Keratinocyte (primary cell): ENCODE results near the gene USP27X. TPM values are rescaled to one million over a fixed set of nuclear protein-coding genes. Genes with fewer than 3 reads are reported as not detected.

Experiments used
- DNase-seq: peaks from one replicate; pipeline ENCODE4 v3.0.0-alpha.2; 2011; ENCODE audit warnings: low read depth, missing footprints, low spot score
- FAIRE-seq: peaks from 2 replicates; lab custom pipeline; 2011; peaks lifted over from hg19 to GRCh38; lab: Jason Lieb, UNC
- H2AFZ ChIP-seq: 2 replicates; pipeline ENCODE4 v1.6.0; 2012; ENCODE audit warnings: low read length, control low read depth, inconsistent platforms; ENCODE audit not compliant: control insufficient read depth
- H3K27ac ChIP-seq: 2 replicates; pipeline ENCODE4 v1.5.1; 2011; ENCODE audit warnings: low read length; ENCODE audit not compliant: control insufficient read depth, insufficient read depth
- H3K27me3 ChIP-seq: 3 replicates; pipeline ENCODE4 v1.6.0; 2011; ENCODE audit warnings: low read length; ENCODE audit not compliant: control insufficient read depth, insufficient read depth; ENCODE audit errors: extremely low read depth
- H3K36me3 ChIP-seq, 2 experiments: 2 replicates in 1 of 2; 3 replicates in 1 of 2; pipeline ENCODE4 v1.5.1; 2011; ENCODE audit warnings: low read length in 2 of 2, mild to moderate bottlenecking in 1 of 2; ENCODE audit not compliant: control insufficient read depth in 2 of 2, insufficient read depth in 2 of 2; ENCODE audit errors: extremely low read depth in 1 of 2
- H3K4me1 ChIP-seq: 3 replicates; pipeline ENCODE4 v1.5.1; 2011; ENCODE audit warnings: low read length; ENCODE audit not compliant: control insufficient read depth, insufficient read depth; ENCODE audit errors: extremely low read depth
- H3K4me2 ChIP-seq: 3 replicates; pipeline ENCODE4 v1.6.0; 2011; ENCODE audit warnings: low read depth, low read length; ENCODE audit not compliant: control insufficient read depth, insufficient read depth; ENCODE audit errors: extremely low read depth
- H3K4me3 ChIP-seq, 3 experiments: fragments of 200-600 bp in 1 of 3; sonication (generic) in 1 of 3; 2 replicates in 2 of 3; 3 replicates in 1 of 3; pipeline ENCODE4 v1.5.1; 2011 to 2016; ENCODE audit warnings: low read length in 3 of 3, mild to moderate bottlenecking in 3 of 3, control low read depth in 2 of 3, inconsistent platforms in 1 of 3, low read depth in 1 of 3, mixed read lengths in 1 of 3, mixed run types in 1 of 3, moderate library complexity in 1 of 3; ENCODE audit not compliant: control insufficient read depth in 2 of 3, insufficient read depth in 2 of 3; ENCODE audit errors: extremely low read depth in 1 of 3
- H3K79me2 ChIP-seq: 2 replicates; pipeline ENCODE4 v1.6.0; 2012; ENCODE audit warnings: low read length; ENCODE audit not compliant: control insufficient read depth, insufficient read depth
- H3K9ac ChIP-seq: 3 replicates; pipeline ENCODE4 v1.6.0; 2011; ENCODE audit warnings: low read length; ENCODE audit not compliant: control insufficient read depth, insufficient read depth; ENCODE audit errors: extremely low read depth
- H3K9me1 ChIP-seq: 3 replicates; pipeline ENCODE4 v1.6.0; 2011; ENCODE audit warnings: low read length; ENCODE audit not compliant: control insufficient read depth, insufficient read depth; ENCODE audit errors: extremely low read depth
- H3K9me3 ChIP-seq: 2 replicates; pipeline ENCODE4 v1.5.1; 2012; ENCODE audit warnings: low read depth, low read length; ENCODE audit not compliant: control insufficient read depth
- H4K20me1 ChIP-seq: 3 replicates; pipeline ENCODE4 v1.6.0; 2011; ENCODE audit warnings: low read length; ENCODE audit not compliant: control insufficient read depth, insufficient read depth; ENCODE audit errors: extremely low read depth
- EZH2 ChIP-seq: IDR thresholded peaks from one replicate; pipeline ENCODE4 v1.6.1; 2012; ENCODE audit warnings: inconsistent platforms, mild to moderate bottlenecking, low read length, moderate library complexity
- dilution Hi-C: fragments of 300-500 bp; cut with MboI; formaldehyde crosslinking; loops from one replicate; pipeline ENCODE4 v1.7.0; 2020; ENCODE audit warnings: low sequenced_read_pairs; ENCODE audit not compliant: extremely low pct_ligation_motif_present
- polyA plus RNA-seq, 5 experiments: library from polyadenylated mRNA; depleted of rRNA in 3 of 5; stranded (reverse) in 3 of 5; stranded (forward) in 1 of 5; unstranded in 1 of 5; fragments of >200 nt; gene quantifications; 1 replicate in 1 of 5; 2 replicates in 3 of 5; 3 replicates in 1 of 5; pipeline versions ENCODE4 v1.2.1 to v1.2.3, GENCODE V29; 2011 to 2012; ENCODE audit warnings: missing spikeins in 2 of 5, low read depth in 1 of 5, low replicate concordance in 1 of 5
- TF ChIP-seq, protein P1 (sequence below), 3 experiments: IDR thresholded peaks in 1 of 3; conservative IDR thresholded peaks in 1 of 3; optimal IDR thresholded peaks in 1 of 3; 2 replicates in 2 of 3; 3 replicates in 1 of 3; pipeline versions ENCODE3 to v1.5.1; 2011; ENCODE audit warnings: low read length in 3 of 3, mild to moderate bottlenecking in 3 of 3, moderate library complexity in 2 of 3, control low read depth in 1 of 3, inconsistent platforms in 1 of 3; ENCODE audit not compliant: insufficient read depth in 2 of 3; ENCODE audit errors: extremely low read depth in 1 of 3

Gene USP27X
- polyA plus RNA-seq, 1 donor (not counting 4 experiments of a cell fraction or from before 2014, with no cell fraction given): 2.8 TPM

DNA sequence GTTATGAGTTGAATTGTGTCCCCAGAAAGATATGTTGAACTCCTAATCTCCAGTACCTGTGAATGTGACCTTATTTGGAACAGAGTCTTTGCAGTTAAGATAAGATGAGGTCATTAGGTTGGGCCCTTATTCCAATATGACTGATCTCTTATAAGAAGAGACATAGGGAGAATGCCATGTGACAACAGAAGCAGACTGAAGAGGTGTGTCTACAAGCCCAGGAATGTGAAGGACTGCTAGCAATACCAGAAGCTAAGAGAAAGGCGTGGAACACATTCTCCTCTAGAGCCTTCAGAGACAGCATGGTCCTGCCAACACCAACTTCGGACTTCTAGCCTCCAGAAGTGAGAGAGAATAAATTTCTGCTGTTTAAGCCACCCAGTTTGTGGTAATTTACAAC, 22.5 kb upstream of the USP27X start:
- Histone ChIP-seq H3K4me1 (no peaks in the 10 kb centered on the region), H2AFZ (no peak overlapping the region), H3K4me3 (no peak overlapping the region), H4K20me1 (no peaks in the 10 kb centered on the region), H3K9me1 (no peaks in the 10 kb centered on the region), H3K79me2 (no peaks in the 10 kb centered on the region), H3K27me3 (no peaks in the 10 kb centered on the region), H3K36me3 (no peaks in the 10 kb centered on the region), H3K9me3 (no peaks in the 10 kb centered on the region), H3K9ac (no peak overlapping the region), H3K4me2 (no peak overlapping the region), H3K27ac (no peak overlapping the region)
- FAIRE-seq: no peak
- dilution Hi-C loops: no loop called here
- DNase-seq: no peak
- no peak for TF ChIP-seq EZH2
- TF ChIP-seq, protein P1, sequence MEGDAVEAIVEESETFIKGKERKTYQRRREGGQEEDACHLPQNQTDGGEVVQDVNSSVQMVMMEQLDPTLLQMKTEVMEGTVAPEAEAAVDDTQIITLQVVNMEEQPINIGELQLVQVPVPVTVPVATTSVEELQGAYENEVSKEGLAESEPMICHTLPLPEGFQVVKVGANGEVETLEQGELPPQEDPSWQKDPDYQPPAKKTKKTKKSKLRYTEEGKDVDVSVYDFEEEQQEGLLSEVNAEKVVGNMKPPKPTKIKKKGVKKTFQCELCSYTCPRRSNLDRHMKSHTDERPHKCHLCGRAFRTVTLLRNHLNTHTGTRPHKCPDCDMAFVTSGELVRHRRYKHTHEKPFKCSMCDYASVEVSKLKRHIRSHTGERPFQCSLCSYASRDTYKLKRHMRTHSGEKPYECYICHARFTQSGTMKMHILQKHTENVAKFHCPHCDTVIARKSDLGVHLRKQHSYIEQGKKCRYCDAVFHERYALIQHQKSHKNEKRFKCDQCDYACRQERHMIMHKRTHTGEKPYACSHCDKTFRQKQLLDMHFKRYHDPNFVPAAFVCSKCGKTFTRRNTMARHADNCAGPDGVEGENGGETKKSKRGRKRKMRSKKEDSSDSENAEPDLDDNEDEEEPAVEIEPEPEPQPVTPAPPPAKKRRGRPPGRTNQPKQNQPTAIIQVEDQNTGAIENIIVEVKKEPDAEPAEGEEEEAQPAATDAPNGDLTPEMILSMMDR (optimal IDR thresholded peaks at IDR 0.05 in 1 of 3, IDR thresholded peaks at IDR 0.05 in 1 of 3, conservative IDR thresholded peaks at IDR 0.05 in 1 of 3; ENCODE audit: extremely low read depth in 1 of 3, insufficient read depth in 2 of 3, low read length in 3 of 3): no peak

DNA sequence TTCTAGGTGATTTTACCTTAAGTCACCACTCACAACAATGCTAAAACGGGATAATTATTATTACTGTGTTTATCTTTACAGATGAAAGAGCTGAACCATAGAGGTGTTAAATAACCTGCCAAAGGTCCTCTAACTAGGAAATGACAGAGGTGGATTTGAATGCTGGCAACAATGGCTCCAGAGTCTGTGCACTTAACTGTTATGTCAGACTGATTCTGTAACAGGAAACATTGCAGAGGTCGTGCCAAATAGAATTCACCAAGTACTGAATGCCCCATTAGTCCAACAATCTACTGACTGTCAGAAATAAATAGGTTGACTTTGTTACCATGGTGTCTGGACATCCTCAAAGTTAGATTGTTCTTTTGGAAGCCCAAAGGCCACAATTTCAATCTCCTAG, 20.9 kb upstream of the USP27X start:
- Histone ChIP-seq H3K4me2 (no peak overlapping the region), H3K9me3 (no peaks in the 10 kb centered on the region), H3K9ac (no peak overlapping the region), H2AFZ (no peak overlapping the region), H3K79me2 (no peaks in the 10 kb centered on the region), H3K4me3 (no peak overlapping the region), H3K36me3 (no peaks in the 10 kb centered on the region), H3K27me3 (no peaks in the 10 kb centered on the region), H3K4me1 (no peaks in the 10 kb centered on the region), H3K27ac (no peak overlapping the region), H4K20me1 (no peaks in the 10 kb centered on the region), H3K9me1 (no peaks in the 10 kb centered on the region)
- no peak for TF ChIP-seq EZH2
- TF ChIP-seq, protein P1 (optimal IDR thresholded peaks at IDR 0.05 in 1 of 3, IDR thresholded peaks at IDR 0.05 in 1 of 3, conservative IDR thresholded peaks at IDR 0.05 in 1 of 3; ENCODE audit: extremely low read depth in 1 of 3, insufficient read depth in 2 of 3, low read length in 3 of 3): no peak
- dilution Hi-C loops: no loop called here
- no peak for DNase-seq
- no peak for FAIRE-seq
